DOHH2 (cell line): Measurements from ENCODE around the gene NUDT3.

ENCODE experiments used
- EZH2phosphoT487 ChIP-seq: fragments of 200-600 bp; sonication (generic); IDR thresholded peaks from 2 replicates; pipeline ENCODE4 v1.6.1; 2017; ENCODE audit warnings: borderline replicate concordance, mild to moderate bottlenecking, antibody characterized with exemption, low read length, moderate library complexity, mixed read lengths
- TF ChIP-seq, protein P1 (sequence below): fragments of 200-600 bp; sonication (generic); IDR thresholded peaks from one replicate; pipeline ENCODE4 v1.5.1; 2014; ENCODE audit warnings: antibody characterized with exemption, mild to moderate bottlenecking, low read depth, low read length; ENCODE audit not compliant: poor library complexity, severe bottlenecking

DNA sequence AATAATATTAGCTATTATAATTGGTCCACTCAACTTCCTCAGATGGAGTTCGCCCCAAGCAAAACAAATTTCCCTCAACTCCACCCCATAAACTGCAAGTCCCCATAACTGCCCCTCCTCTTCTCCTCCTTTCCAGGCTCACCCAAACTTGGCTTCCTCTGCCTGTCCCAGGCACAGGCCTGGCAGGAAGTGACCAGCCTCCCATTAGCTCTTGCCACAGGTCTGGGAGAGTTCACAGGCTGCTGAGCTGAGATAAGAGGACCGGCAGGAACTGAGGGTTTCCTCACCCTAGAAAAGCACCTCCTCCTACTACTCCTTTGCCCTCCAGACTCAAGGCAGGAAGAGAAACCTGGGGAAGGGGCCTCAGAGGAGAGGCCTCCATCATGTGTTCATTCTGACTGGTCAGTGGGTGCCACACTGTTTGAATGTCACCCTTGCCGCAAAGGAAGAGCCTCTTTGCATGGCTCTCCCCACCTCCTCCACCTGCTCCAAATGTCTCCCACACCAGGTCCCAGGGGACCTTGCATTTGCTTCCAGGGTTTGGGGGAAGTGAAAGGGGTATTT, 119.1 kb downstream of the NUDT3 start:
- TF ChIP-seq, protein P1, sequence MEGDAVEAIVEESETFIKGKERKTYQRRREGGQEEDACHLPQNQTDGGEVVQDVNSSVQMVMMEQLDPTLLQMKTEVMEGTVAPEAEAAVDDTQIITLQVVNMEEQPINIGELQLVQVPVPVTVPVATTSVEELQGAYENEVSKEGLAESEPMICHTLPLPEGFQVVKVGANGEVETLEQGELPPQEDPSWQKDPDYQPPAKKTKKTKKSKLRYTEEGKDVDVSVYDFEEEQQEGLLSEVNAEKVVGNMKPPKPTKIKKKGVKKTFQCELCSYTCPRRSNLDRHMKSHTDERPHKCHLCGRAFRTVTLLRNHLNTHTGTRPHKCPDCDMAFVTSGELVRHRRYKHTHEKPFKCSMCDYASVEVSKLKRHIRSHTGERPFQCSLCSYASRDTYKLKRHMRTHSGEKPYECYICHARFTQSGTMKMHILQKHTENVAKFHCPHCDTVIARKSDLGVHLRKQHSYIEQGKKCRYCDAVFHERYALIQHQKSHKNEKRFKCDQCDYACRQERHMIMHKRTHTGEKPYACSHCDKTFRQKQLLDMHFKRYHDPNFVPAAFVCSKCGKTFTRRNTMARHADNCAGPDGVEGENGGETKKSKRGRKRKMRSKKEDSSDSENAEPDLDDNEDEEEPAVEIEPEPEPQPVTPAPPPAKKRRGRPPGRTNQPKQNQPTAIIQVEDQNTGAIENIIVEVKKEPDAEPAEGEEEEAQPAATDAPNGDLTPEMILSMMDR, result no peak
- TF ChIP-seq EZH2phosphoT487, result no peak
